Heart left ventricle (tissue), 16 donors: ENCODE data around the gene ADGRG6. TPM values are rescaled to one million over a fixed set of nuclear protein-coding genes. Genes with fewer than 3 reads are reported as not detected.

ENCODE experiments used
- ATAC-seq, 4 donors: fragments of 200-7000 bp; cut with Tn5 transposase; one replicate each; pipeline ENCODE4 v1.9.1; 2020 to 2022; ENCODE audit warnings: moderate library complexity in 4 of 4, mild to moderate bottlenecking in 3 of 4, moderate number of reproducible peaks in 1 of 4
- DNase-seq, 5 donors: peaks; one replicate each; pipeline ENCODE4 v3.0.0-alpha.2; 2020
- H3K27ac ChIP-seq, 12 donors: fragments of 200-600 bp; sonication (generic) in 4 of 12; one replicate each; pipeline versions ENCODE4 v1.5.0 to v1.8.0; 2016 to 2022; ENCODE audit warnings: mild to moderate bottlenecking in 2 of 12
- H3K27me3 ChIP-seq, 9 donors: fragments of 200-600 bp; sonication (generic) in 2 of 9; one replicate each; pipeline versions ENCODE4 v1.5.1 to v1.8.0; 2016 to 2022; ENCODE audit warnings: mild to moderate bottlenecking in 3 of 9
- H3K36me3 ChIP-seq, 9 donors: fragments of 200-600 bp; sonication (generic) in 2 of 9; one replicate each; pipeline versions ENCODE4 v1.5.0 to v1.8.0; 2018 to 2022; ENCODE audit warnings: mild to moderate bottlenecking in 2 of 9
- H3K4me1 ChIP-seq, 12 donors: fragments of 200-600 bp; sonication (generic) in 4 of 12; one replicate each; pipeline versions ENCODE4 v1.5.0 to v1.8.0; 2016 to 2022; ENCODE audit warnings: mild to moderate bottlenecking in 3 of 12
- H3K4me3 ChIP-seq, 12 donors: fragments of 200-600 bp; sonication (generic) in 4 of 12; one replicate each; pipeline versions ENCODE4 v1.5.0 to v1.8.0; 2017 to 2022; ENCODE audit warnings: mild to moderate bottlenecking in 9 of 12, moderate library complexity in 4 of 12
- H3K9me3 ChIP-seq, 12 donors: fragments of 200-600 bp; sonication (generic) in 4 of 12; one replicate each; pipeline versions ENCODE4 v1.5.0 to v1.8.0; 2016 to 2022; ENCODE audit warnings: mild to moderate bottlenecking in 1 of 12
- POLR2A ChIP-seq, 2 donors: fragments of 450-650 bp; IDR thresholded peaks; one replicate each; pipeline ENCODE4 v1.6.1; 2017; ENCODE audit warnings: antibody characterized with exemption in 2 of 2, mild to moderate bottlenecking in 2 of 2, moderate library complexity in 2 of 2
- WGBS, 4 donors: extraction: QIAGEN DNeasy Blood & Tissue Kit in 2 of 4; methylation state at CpG; one replicate each; pipeline versions ENCODE4 v1.1.5 to v1.1.7; 2013 to 2018; 5-methylcytosine and 5-hydroxymethylcytosine counted together
- intact Hi-C, 10 donors: fragments of 100-400 bp; cut with DNase I; formaldehyde crosslinking; loops; one replicate each; pipeline versions ENCODE4 v1.11.1 to v1.14.2; 2022
- polyA plus RNA-seq, 2 donors: library from polyadenylated mRNA; stranded (reverse); fragments of 200-250 nt; gene quantifications; one replicate each; pipeline ENCODE4 v1.2.3, GENCODE V29; 2013
- total RNA-seq, 9 donors: library from RNA; depleted of rRNA in 2 of 9; stranded (reverse); fragments of >200 nt in 2 of 9; fragmentation: NEBNext Ultra II Directional in 3 of 9; extraction: Animal tissue kit (Norgen Biotek cat#: 25700) in 3 of 9; gene quantifications; one replicate each; pipeline versions ENCODE4 v1.1.0 to v1.2.4, GENCODE V29; 2016 to 2023
- TF ChIP-seq, protein P1 (sequence below), 12 donors: fragments of 200-600 bp; sonication (generic) in 4 of 12; IDR thresholded peaks; one replicate each; pipeline versions ENCODE4 v1.5.0 to v1.8.0; 2018 to 2022; ENCODE audit warnings: antibody characterized with exemption in 12 of 12, mild to moderate bottlenecking in 5 of 12
- donor health status: ischemic (EF 13 %, LVEDD 7.1; RV severe dilation, severe dysfunction).
- donor health status: healthy with polysubstance abuse.
- donor health status: DM: no; HTN: yes; CAD: no.
- donor health status: DM: no; HTN: no; CAD: no.
- donor health status: ischemic (EF 25% LVEDD 6.9; RV normal size, moderate dysfunction).
- donor health status: ischemic (EF 25% LVEDD 5.7; RV mildly dilated, moderate dysfunction).
- donor health status: healthy.
- donor health status: DM: yes; HTN: yes; CAD: no.
- donor health status: ischemic (EF 35%, LVEDD 5.7; RV mildly dilated, moderate dysfunction).
- donor health status: nonischemic (EF 11% LVEDD 7.7; RV severe dilation, severe dysfunction).
- donor health status: DM: yes; HTN: yes; CAD: no.
- donor health status: PGD.
- donor health status: ischemic (EF 29% LVEDD 5.4; RV normal size, mild dysfunction).
- donor health status: nonischemic (EF 23%, LVEDD 6.1; RV moderate dilation, normal function).

ADGRG6 gene
- total and polyA plus RNA-seq, 11 donors, result 0.61 to 10.5 (median 2.0) TPM

DNA sequence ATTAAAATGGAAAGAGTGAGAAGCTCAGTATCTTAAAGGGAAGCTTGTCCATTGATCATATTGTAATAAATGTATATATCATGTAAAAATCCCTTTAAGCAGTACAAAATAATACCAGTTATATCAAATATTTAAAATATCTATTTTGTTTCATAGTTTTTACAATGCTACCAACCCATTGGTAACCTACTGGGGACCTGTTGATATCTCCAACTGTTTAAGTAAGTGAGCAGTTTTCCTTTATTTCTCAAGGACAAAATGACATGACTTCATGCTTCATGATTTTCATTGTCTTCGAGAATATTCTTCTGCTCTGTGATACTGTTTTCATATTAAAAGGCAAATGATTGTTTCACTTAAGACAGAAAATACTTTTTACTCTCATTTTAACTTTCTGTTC, 100.0 kb downstream of the ADGRG6 start:
- no peaks in the 10 kb centered on the region for H3K36me3 ChIP-seq
- TF ChIP-seq, protein P1, sequence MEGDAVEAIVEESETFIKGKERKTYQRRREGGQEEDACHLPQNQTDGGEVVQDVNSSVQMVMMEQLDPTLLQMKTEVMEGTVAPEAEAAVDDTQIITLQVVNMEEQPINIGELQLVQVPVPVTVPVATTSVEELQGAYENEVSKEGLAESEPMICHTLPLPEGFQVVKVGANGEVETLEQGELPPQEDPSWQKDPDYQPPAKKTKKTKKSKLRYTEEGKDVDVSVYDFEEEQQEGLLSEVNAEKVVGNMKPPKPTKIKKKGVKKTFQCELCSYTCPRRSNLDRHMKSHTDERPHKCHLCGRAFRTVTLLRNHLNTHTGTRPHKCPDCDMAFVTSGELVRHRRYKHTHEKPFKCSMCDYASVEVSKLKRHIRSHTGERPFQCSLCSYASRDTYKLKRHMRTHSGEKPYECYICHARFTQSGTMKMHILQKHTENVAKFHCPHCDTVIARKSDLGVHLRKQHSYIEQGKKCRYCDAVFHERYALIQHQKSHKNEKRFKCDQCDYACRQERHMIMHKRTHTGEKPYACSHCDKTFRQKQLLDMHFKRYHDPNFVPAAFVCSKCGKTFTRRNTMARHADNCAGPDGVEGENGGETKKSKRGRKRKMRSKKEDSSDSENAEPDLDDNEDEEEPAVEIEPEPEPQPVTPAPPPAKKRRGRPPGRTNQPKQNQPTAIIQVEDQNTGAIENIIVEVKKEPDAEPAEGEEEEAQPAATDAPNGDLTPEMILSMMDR (IDR thresholded peaks at IDR 0.05), result no peak
- no peak for TF ChIP-seq POLR2A (IDR thresholded peaks at IDR 0.05)
- no peak overlapping the region for H3K4me3 ChIP-seq
- intact Hi-C loops, result no loop called here
- H3K4me1 ChIP-seq, result peaks cover 0 to 5% (median 0%) of the 10 kb centered on the region in 12 donors
- no peak for ATAC-seq
- no peak for DNase-seq
- WGBS, 4 donors, result 87 to 95% (median 89%) methylated on average over 1 of the region's 1 CpG
- no peak overlapping the region for H3K27ac ChIP-seq
- H3K9me3 ChIP-seq, result no peaks in the 10 kb centered on the region
- H3K27me3 ChIP-seq, result peaks cover 0 to 10% (median 0%) of the 10 kb centered on the region in 9 donors

DNA sequence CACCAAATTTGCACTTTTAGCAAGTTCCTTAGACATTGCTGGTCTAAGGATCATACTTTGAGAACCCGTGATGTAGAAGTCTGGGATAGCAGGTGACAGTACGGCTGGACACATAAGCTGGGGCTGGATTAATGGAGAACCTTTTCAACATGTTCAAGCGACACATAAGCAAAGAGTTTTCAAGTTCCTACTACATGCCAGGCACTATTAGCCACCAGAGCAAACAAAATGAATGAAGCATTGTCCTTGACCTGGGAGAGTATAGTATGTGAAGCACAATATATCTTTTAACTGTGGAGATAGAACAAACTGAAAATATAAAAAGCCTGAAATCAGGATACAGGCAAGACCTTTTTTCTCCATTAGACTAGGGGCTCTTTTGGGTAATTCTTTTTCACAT, 102.9 kb downstream of the ADGRG6 start:
- no peak for ATAC-seq
- no peak for TF ChIP-seq POLR2A (IDR thresholded peaks at IDR 0.05)
- TF ChIP-seq, protein P1 (IDR thresholded peaks at IDR 0.05), result no peak
- Histone ChIP-seq H3K9me3 (no peaks in the 10 kb centered on the region), H3K4me1 (peaks cover 0 to 5% (median 0%) of the 10 kb centered on the region in 12 donors), H3K36me3 (no peaks in the 10 kb centered on the region), H3K27me3 (peaks cover 0 to 10% (median 0%) of the 10 kb centered on the region in 9 donors), H3K27ac (no peak overlapping the region), H3K4me3 (no peak overlapping the region)
- 96 to 100% (median 97%) methylated on average over 3 of the region's 3 CpGs for WGBS, 4 donors
- no peak for DNase-seq
- intact Hi-C loops, result no loop called here

DNA sequence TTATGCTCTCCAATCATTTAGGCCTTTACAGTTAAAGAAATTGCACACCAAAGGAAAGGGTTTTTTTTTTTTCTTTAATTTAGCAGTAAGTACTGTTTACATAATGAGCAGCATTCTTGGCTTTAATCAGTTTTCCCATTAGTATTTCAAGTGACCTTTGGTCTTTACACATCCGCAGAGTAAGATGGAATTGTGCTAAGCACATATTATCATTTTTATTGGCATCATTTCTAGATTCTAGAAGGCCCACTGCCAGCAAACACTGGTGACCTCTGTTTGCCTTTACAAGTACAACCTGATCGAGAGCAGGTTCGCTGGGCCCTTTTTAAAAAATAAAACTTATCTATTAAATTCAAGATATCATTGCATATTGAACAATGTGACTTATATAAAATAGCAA, 104.3 kb downstream of the ADGRG6 start:
- 15 to 19% (median 15%) methylated on average over 3 of the region's 3 CpGs for WGBS, 4 donors
- peak in 3 of 4 donors; percentile 41 to 60 (median 48) for ATAC-seq
- intact Hi-C loops, result no loop called here
- DNase-seq, result peak in 1 of 5 donors; percentile 14
- no peaks in the 10 kb centered on the region for H3K36me3 ChIP-seq
- H3K4me3 ChIP-seq, result no peak overlapping the region
- H3K4me1 ChIP-seq, result peaks cover 0 to 5% (median 0%) of the 10 kb centered on the region in 12 donors
- H3K9me3 ChIP-seq, result no peaks in the 10 kb centered on the region
- TF ChIP-seq, protein P1 (IDR thresholded peaks at IDR 0.05), result no peak
- no peak for TF ChIP-seq POLR2A (IDR thresholded peaks at IDR 0.05)
- no peak overlapping the region for H3K27ac ChIP-seq
- H3K27me3 ChIP-seq, result peaks cover 0 to 4% (median 0%) of the 10 kb centered on the region in 9 donors

GRCh38 chr6:142407685-142408273, 106.0 kb downstream of the ADGRG6 start:
- WGBS, 4 donors, result 48 to 66% (median 63%) methylated on average over 3 of the region's 3 CpGs
- H3K27ac ChIP-seq, result no peak overlapping the region
- intact Hi-C loops, result no loop called here

More at GRCh38 chr6:142407685-142408273, 106.0 kb downstream of the ADGRG6 start:
- H3K36me3 ChIP-seq, result no peaks in the 10 kb centered on the region
- H3K9me3 ChIP-seq, result no peaks in the 10 kb centered on the region
- peaks cover 0 to 5% (median 0%) of the 10 kb centered on the region in 12 donors for H3K4me1 ChIP-seq
- no peaks in the 10 kb centered on the region for H3K27me3 ChIP-seq
- ATAC-seq, result no peak
- no peak overlapping the region for H3K4me3 ChIP-seq
- no peak for TF ChIP-seq POLR2A (IDR thresholded peaks at IDR 0.05)
- TF ChIP-seq, protein P1 (IDR thresholded peaks at IDR 0.05), result no peak
- DNase-seq, result no peak
